GM12875 (cell line): ENCODE results near the gene CASZ1.

ENCODE experiments used
- H3K4me3 ChIP-seq: one replicate; pipeline ENCODE4 v1.5.1; 2011; ENCODE audit warnings: low read depth, low read length, control low read depth
- CTCF ChIP-seq: IDR thresholded peaks from 2 replicates; pipeline ENCODE4 v1.5.1; 2011; ENCODE audit warnings: low read depth, mild to moderate bottlenecking, control low read depth, inconsistent platforms, low read length, moderate library complexity, borderline replicate concordance; ENCODE audit not compliant: insufficient read depth

CASZ1 gene

DNA sequence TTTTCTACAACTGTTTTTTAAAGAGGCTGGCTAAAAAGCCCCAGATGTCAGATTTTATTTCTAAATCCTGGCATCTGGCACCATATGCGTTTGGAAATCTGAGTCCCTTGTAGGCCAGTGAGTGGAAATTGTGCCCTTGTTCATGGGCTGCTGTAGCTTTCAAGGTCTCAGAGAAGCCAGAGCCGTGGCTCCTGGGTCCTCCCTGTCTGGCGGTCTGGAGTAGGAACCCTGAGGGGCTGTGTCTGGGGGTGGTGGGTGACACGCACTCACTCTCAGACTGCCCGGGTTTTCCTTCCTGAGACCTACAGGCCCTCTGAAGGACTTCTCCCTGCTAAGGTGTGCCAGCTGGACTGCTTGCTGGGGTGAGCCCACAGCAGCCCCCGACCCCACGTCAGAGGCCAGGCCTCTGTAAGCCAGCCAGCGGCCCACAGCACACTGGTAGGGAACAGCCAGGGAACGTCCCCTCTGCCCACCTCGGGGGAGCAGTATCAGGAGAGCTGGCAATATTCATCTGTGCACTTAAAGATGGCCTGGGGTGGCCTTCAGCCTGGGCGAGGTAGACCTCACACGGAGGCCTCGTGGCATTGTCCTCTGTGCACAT, 170.2 kb downstream of the CASZ1 start:
- TF ChIP-seq CTCF = no peak
- H3K4me3 ChIP-seq = no peak overlapping the region

DNA sequence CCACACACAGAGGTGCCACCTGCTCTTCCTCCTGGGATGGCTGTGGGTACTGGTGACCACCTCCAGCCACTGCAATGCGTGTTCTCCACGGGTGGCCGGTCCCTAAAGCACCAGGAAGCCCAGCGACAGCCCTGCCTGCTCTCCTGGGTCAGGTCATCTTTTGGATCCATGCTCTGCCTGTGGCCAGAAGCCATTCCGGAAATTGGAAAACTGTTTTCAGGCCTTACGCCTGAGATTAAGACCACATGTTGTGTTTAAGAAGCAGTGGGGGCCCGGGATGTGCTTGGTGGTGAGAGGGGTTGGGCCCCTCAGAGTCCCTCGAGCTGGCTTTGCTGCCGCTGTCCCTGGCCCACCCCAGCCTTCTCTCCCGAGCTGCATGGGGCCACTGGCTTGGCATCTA, 170.9 kb downstream of the CASZ1 start:
- no peak for TF ChIP-seq CTCF
- no peak overlapping the region for H3K4me3 ChIP-seq

DNA sequence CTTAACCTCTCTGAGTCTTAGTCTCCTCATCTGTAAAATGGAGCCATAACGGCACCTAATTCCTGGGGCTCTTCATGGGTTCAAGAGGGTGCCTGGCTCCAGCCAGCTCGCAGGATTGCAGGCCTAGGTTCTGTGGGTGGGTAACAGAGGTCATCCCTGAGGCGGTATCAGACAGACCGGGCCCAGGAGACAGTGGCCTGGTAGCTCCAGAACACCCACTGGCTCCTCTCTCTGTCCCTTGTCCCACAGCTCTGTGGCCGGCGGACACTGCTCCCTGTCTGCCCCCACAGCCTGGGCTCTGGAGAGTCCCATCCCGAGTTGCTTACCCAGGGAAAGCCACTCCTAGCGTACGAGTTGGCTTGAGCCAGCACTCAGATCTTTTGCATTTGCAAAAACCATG, 171.4 kb downstream of the CASZ1 start:
- no peak for TF ChIP-seq CTCF
- no peak overlapping the region for H3K4me3 ChIP-seq

GRCh38 chr1:10624256-10625050, 172.0 kb downstream of the CASZ1 start:
- no peak overlapping the region for H3K4me3 ChIP-seq
- TF ChIP-seq CTCF = no peak

- no peak overlapping the region for H3K4me3 ChIP-seq
- TF ChIP-seq CTCF = no peak
Observed at GRCh38 chr1:10623686-10624145, 172.7 kb downstream of the CASZ1 start.

GRCh38 chr1:10622910-10623685, 173.3 kb downstream of the CASZ1 start:
- TF ChIP-seq CTCF = no peak
- no peak overlapping the region for H3K4me3 ChIP-seq
